Nephron progenitor cell (in vitro differentiated cells): ENCODE data around the gene TM4SF20.

ENCODE experiments used
- DNase-seq: peaks from one replicate; pipeline ENCODE4 v3.0.0; 2021
- H3K27ac Mint-ChIP-seq: 2 replicates; pipeline ENCODE4 v1.8.0; 2021; ENCODE audit warnings: mild to moderate bottlenecking, moderate library complexity, mixed read lengths
- H3K27me3 Mint-ChIP-seq: 2 replicates; pipeline ENCODE4 v1.8.0; 2021; ENCODE audit warnings: mild to moderate bottlenecking, low read depth, mixed read lengths; ENCODE audit not compliant: poor library complexity
- H3K36me3 Mint-ChIP-seq: 2 replicates; pipeline ENCODE4 v1.8.0; 2021; ENCODE audit warnings: low read depth, mixed read lengths
- H3K4me1 Mint-ChIP-seq: 2 replicates; pipeline ENCODE4 v1.8.0; 2021; ENCODE audit warnings: mixed read lengths
- H3K4me3 Mint-ChIP-seq: 2 replicates; pipeline ENCODE4 v1.8.0; 2021; ENCODE audit warnings: mild to moderate bottlenecking, moderate library complexity, mixed read lengths
- H3K9me3 Mint-ChIP-seq: 2 replicates; pipeline ENCODE4 v1.8.0; 2021; ENCODE audit warnings: mild to moderate bottlenecking, moderate library complexity, mixed read lengths
- TF ChIP-seq, protein P1 (sequence below): fragments of 200-600 bp; sonication (generic); IDR thresholded peaks from 2 replicates; pipeline ENCODE4 v1.5.0; 2021; ENCODE audit warnings: antibody characterized with exemption

Gene TM4SF20

GRCh38 chr2:227339098-227339599, 40.0 kb downstream of the TM4SF20 start:
- H3K27ac Mint-ChIP-seq: no peak overlapping the region
- H3K9me3 Mint-ChIP-seq: no peaks in the 10 kb centered on the region

GRCh38 chr2:227337442-227337841, 41.7 kb downstream of the TM4SF20 start:
- TF ChIP-seq, protein P1, sequence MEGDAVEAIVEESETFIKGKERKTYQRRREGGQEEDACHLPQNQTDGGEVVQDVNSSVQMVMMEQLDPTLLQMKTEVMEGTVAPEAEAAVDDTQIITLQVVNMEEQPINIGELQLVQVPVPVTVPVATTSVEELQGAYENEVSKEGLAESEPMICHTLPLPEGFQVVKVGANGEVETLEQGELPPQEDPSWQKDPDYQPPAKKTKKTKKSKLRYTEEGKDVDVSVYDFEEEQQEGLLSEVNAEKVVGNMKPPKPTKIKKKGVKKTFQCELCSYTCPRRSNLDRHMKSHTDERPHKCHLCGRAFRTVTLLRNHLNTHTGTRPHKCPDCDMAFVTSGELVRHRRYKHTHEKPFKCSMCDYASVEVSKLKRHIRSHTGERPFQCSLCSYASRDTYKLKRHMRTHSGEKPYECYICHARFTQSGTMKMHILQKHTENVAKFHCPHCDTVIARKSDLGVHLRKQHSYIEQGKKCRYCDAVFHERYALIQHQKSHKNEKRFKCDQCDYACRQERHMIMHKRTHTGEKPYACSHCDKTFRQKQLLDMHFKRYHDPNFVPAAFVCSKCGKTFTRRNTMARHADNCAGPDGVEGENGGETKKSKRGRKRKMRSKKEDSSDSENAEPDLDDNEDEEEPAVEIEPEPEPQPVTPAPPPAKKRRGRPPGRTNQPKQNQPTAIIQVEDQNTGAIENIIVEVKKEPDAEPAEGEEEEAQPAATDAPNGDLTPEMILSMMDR: no peak
- H3K27me3 Mint-ChIP-seq: no peaks in the 10 kb centered on the region
- H3K9me3 Mint-ChIP-seq: no peaks in the 10 kb centered on the region
- peaks cover 58% of the 10 kb centered on the region for H3K36me3 Mint-ChIP-seq
- H3K4me1 Mint-ChIP-seq: no peaks in the 10 kb centered on the region
- no peak for DNase-seq
- no peak overlapping the region for H3K4me3 Mint-ChIP-seq
- no peak overlapping the region for H3K27ac Mint-ChIP-seq

More at GRCh38 chr2:227339098-227339599, 40.0 kb downstream of the TM4SF20 start:
- TF ChIP-seq, protein P1: no peak
- Mint-ChIP-seq H3K27me3 (no peaks in the 10 kb centered on the region), H3K4me1 (no peaks in the 10 kb centered on the region), H3K36me3 (peaks cover 40% of the 10 kb centered on the region), H3K4me3 (no peak overlapping the region)
- no peak for DNase-seq

DNA sequence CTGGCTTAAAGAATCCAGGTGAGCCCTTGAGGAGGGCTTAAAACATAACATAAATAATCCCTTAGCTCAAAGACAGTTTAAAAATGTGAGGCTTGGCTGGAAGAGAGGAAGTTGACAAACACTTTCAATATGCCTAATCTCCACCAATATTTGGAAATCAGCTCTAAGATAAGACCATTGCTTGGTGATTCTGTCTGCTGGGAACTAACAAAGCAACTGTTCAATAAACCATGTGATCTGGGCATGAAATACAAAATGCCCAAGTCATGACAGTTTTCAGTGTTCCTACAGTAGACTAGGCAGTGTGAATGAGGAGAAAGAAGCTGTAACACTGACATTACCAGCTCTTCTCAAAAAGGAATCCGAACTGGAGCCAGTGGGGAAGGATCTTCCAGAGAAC, 43.4 kb downstream of the TM4SF20 start:
- H3K4me1 Mint-ChIP-seq: no peaks in the 10 kb centered on the region
- H3K36me3 Mint-ChIP-seq: peaks cover 73% of the 10 kb centered on the region
- DNase-seq: no peak
- no peaks in the 10 kb centered on the region for H3K27me3 Mint-ChIP-seq
- no peak overlapping the region for H3K4me3 Mint-ChIP-seq
- H3K9me3 Mint-ChIP-seq: no peaks in the 10 kb centered on the region
- TF ChIP-seq, protein P1: no peak
- H3K27ac Mint-ChIP-seq: no peak overlapping the region

DNA sequence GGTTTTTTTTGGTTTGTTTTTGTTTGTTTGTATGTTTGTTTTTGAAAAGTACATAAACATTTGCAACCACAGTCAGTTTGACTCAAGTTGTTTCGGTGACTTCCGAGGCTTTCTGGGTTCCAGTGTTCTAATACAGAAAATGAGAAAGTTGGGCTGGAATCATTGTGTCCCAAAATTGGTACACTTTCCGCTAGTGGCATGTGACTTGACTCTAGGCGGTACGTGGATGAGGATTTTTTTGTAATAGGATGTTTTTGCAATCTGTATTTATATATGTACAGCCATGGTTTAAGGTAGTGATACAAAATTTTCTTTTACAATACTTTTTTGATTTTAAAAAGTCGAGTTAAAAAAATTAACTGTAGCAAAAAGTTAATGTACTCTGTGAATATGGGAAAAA, 52.3 kb downstream of the TM4SF20 start:
- peaks cover 28% of the 10 kb centered on the region for H3K9me3 Mint-ChIP-seq
- H3K4me3 Mint-ChIP-seq: peak overlapping the region; percentile 93
- H3K27ac Mint-ChIP-seq: no peak overlapping the region
- H3K4me1 Mint-ChIP-seq: peaks cover 39% of the 10 kb centered on the region
- peaks cover 51% of the 10 kb centered on the region for H3K36me3 Mint-ChIP-seq
- peaks cover 10% of the 10 kb centered on the region for H3K27me3 Mint-ChIP-seq
- TF ChIP-seq, protein P1: no peak
- DNase-seq: no peak

- Mint-ChIP-seq H3K27ac (peak overlapping the region; percentile 96), H3K4me1 (peaks cover 39% of the 10 kb centered on the region), H3K4me3 (peak overlapping the region; percentile 93), H3K9me3 (peaks cover 36% of the 10 kb centered on the region), H3K27me3 (peaks cover 10% of the 10 kb centered on the region), H3K36me3 (peaks cover 46% of the 10 kb centered on the region)
- TF ChIP-seq, protein P1: no peak
- peak; percentile 48 for DNase-seq
Observed at GRCh38 chr2:227325839-227326195, 53.3 kb downstream of the TM4SF20 start.
